Mesothelial cell of epicardium (in vitro differentiated cells): Measurements from ENCODE around the gene RBM33. TPM values are rescaled to one million over a fixed set of nuclear protein-coding genes. Genes with fewer than 3 reads are reported as not detected.
A peak's percentile ranks its signal among the peaks of the same experiment; 100 is the strongest.

Experiments
- DNase-seq, 2 experiments: peaks; one replicate each; pipeline ENCODE4 v3.0.0; 2021; ENCODE audit warnings: low spot score in 2 of 2; ENCODE audit not compliant: unreplicated experiment in 2 of 2
- H3K27ac Mint-ChIP-seq: 2 replicates; pipeline ENCODE4 v1.8.0; 2021; ENCODE audit warnings: mixed read lengths
- H3K27me3 Mint-ChIP-seq: 2 replicates; pipeline ENCODE4 v1.8.0; 2021; ENCODE audit warnings: low read depth, mixed read lengths
- H3K36me3 Mint-ChIP-seq: 2 replicates; pipeline ENCODE4 v1.8.0; 2021; ENCODE audit warnings: mixed read lengths
- H3K4me1 Mint-ChIP-seq: 2 replicates; pipeline ENCODE4 v1.8.0; 2021; ENCODE audit warnings: mixed read lengths
- H3K4me3 Mint-ChIP-seq: 2 replicates; pipeline ENCODE4 v1.8.0; 2021; ENCODE audit warnings: mild to moderate bottlenecking, moderate library complexity, mixed read lengths
- H3K9me3 Mint-ChIP-seq: 2 replicates; pipeline ENCODE4 v1.8.0; 2021; ENCODE audit warnings: mixed read lengths
- total RNA-seq: library from RNA; stranded (reverse); gene quantifications from 3 replicates; pipeline ENCODE4 v1.2.1, GENCODE V29; 2021
- TF ChIP-seq, protein P1 (sequence below): fragments of 200-600 bp; sonication (generic); IDR thresholded peaks from one replicate; pipeline ENCODE4 v1.5.0; 2021; ENCODE audit warnings: antibody characterized with exemption; ENCODE audit not compliant: unreplicated experiment

RBM33 gene
- total RNA-seq, 1 donor from 2014 or later: 83.4 TPM

DNA sequence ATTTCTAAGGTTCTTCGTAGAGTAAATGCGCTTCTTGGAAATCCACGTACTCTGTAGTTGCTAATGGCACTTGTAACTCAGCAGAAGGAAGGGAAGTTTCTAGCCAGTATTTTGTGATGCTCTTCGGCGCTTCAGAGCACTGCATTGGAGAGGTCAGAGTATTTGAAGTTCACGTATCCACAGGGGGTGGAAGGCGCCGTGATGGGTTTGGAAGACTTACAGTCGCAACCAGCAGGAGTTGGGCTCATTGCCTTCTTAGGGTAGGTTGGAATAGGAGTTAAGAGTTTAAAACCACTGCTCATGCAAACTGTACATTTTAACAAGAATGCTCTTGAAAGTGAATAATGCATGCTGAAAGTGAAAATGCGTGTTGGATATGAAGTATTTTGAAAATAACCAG is 118.7 kb downstream of the RBM33 start:
- Mint-ChIP-seq H3K36me3 (peaks cover 38% of the 10 kb centered on the region), H3K9me3 (no peaks in the 10 kb centered on the region), H3K27me3 (no peaks in the 10 kb centered on the region), H3K4me3 (no peak overlapping the region), H3K27ac (no peak overlapping the region), H3K4me1 (peaks cover 12% of the 10 kb centered on the region)
- TF ChIP-seq, protein P1, sequence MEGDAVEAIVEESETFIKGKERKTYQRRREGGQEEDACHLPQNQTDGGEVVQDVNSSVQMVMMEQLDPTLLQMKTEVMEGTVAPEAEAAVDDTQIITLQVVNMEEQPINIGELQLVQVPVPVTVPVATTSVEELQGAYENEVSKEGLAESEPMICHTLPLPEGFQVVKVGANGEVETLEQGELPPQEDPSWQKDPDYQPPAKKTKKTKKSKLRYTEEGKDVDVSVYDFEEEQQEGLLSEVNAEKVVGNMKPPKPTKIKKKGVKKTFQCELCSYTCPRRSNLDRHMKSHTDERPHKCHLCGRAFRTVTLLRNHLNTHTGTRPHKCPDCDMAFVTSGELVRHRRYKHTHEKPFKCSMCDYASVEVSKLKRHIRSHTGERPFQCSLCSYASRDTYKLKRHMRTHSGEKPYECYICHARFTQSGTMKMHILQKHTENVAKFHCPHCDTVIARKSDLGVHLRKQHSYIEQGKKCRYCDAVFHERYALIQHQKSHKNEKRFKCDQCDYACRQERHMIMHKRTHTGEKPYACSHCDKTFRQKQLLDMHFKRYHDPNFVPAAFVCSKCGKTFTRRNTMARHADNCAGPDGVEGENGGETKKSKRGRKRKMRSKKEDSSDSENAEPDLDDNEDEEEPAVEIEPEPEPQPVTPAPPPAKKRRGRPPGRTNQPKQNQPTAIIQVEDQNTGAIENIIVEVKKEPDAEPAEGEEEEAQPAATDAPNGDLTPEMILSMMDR: no peak
- no peak for DNase-seq

DNA sequence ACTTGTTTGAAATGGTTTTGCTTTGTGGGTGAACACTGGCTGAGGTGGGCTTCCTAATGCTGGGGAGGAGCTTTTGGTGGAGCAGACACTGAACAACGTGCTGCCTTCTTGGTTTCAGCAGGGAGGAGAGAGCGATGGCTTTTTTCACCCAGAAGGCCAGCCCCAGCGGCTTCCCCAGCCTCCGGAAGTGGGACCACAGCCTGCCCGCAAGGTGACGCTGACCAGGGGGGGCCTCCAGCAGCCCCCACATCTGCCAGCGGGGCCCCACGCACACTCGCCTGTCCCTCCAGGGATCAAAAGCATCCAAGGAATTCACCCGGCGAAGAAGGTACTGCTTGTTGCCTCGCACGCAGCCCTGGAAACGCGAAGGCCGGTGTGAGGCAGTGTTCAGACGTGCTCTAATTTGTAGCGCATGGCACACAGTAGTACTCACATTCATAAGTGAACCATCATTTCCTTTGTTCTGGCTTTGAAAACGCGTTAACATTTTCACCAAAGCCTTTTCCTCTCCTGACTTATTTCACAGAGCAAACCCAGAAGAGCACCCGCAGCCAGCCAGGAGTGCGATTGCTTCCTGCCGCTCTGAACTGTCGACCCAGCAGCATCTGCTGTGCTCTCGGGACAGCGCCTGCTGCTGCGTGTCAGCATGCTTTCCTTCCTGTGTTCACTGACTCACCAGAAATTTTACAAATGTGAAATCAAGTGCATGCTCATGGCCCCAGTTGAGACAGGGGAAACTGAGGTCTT is 119.4 kb downstream of the RBM33 start:
- Mint-ChIP-seq H3K9me3 (no peaks in the 10 kb centered on the region), H3K27me3 (no peaks in the 10 kb centered on the region), H3K36me3 (peaks cover 38% of the 10 kb centered on the region), H3K27ac (peak overlapping the region; percentile 72), H3K4me1 (peaks cover 12% of the 10 kb centered on the region), H3K4me3 (no peak overlapping the region)
- TF ChIP-seq, protein P1: no peak
- DNase-seq: no peak

DNA sequence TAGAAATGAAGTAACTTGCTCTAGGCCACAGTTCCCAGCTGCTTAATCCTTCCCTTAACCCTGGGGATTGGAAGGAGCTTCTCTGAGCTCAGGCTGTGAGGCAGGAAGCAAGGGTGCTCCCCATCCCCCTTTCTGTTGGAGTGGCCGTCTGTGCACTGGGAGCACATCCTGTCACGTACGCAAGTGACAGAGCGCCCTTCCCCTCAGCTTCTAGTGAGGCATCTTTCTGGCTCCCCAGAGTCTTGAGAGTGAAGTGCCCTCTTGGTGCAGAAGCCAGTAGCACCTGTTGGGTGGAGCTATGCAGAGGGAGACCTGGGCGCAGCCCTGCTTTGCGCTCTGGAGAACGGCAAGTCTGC is 120.0 kb downstream of the RBM33 start:
- H3K27me3 Mint-ChIP-seq: no peaks in the 10 kb centered on the region
- peak overlapping the region; percentile 72 for H3K27ac Mint-ChIP-seq
- H3K4me3 Mint-ChIP-seq: no peak overlapping the region
- no peaks in the 10 kb centered on the region for H3K9me3 Mint-ChIP-seq
- TF ChIP-seq, protein P1: no peak
- peaks cover 39% of the 10 kb centered on the region for H3K36me3 Mint-ChIP-seq
- DNase-seq: no peak
- peaks cover 12% of the 10 kb centered on the region for H3K4me1 Mint-ChIP-seq

DNA sequence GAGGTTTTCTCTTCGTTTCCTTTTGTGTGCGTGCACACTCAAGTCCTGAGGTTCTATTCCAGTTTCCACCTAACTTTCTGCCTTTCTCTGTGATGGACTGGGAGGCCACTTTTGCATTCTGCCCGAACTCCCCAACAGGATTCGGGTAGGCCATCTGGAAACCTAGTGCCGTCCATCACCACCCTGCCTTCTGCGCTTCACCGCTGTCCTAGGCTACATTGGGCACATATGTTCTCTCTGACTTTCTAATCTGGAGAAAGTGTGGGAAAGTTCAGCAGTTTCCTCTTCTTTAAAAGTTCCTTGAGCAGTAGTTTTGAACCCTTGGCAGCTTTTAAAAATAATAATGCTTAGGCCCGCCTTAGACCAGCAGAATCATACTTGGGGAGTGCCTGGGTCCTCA is 121.0 kb downstream of the RBM33 start:
- H3K4me1 Mint-ChIP-seq: peaks cover 12% of the 10 kb centered on the region
- no peaks in the 10 kb centered on the region for H3K9me3 Mint-ChIP-seq
- H3K27me3 Mint-ChIP-seq: no peaks in the 10 kb centered on the region
- H3K36me3 Mint-ChIP-seq: peaks cover 31% of the 10 kb centered on the region
- no peak overlapping the region for H3K4me3 Mint-ChIP-seq
- DNase-seq: no peak
- TF ChIP-seq, protein P1: no peak
- no peak overlapping the region for H3K27ac Mint-ChIP-seq

DNA sequence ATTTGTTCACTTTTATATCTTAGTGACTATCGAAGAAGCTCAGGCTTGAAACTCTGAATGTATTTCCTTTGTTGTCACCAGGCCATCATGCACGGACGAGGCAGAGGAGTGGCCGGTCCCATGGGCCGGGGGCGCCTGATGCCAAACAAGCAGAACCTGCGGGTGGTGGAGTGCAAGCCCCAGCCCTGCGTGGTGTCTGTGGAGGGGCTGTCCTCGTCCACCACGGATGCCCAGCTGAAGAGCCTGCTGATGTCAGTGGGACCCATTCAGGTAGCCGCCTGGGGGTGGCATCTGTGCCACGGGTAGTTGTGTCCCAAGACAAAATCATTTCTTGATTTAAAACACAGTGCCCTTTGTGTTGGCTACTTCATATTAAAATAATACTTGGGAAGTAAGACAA is 121.9 kb downstream of the RBM33 start:
- DNase-seq: no peak
- peaks cover 12% of the 10 kb centered on the region for H3K4me1 Mint-ChIP-seq
- H3K36me3 Mint-ChIP-seq: peaks cover 27% of the 10 kb centered on the region
- TF ChIP-seq, protein P1: no peak
- no peak overlapping the region for H3K27ac Mint-ChIP-seq
- H3K4me3 Mint-ChIP-seq: no peak overlapping the region
- H3K27me3 Mint-ChIP-seq: no peaks in the 10 kb centered on the region
- no peaks in the 10 kb centered on the region for H3K9me3 Mint-ChIP-seq
